Measurements from ENCODE around the gene RAB5A. TPM values are rescaled to one million over a fixed set of nuclear protein-coding genes. Genes with fewer than 3 reads are reported as not detected.
"Not testable (repeated sequence)": the region's sequence is repeated elsewhere in the genome, so short reads cannot be mapped to it uniquely, and the experiment has no call there.

The RAB5A gene
- total RNA-seq, 4 donors from 2014 or later = 34.1 to 76.4 (median 60.0) TPM

DNA sequence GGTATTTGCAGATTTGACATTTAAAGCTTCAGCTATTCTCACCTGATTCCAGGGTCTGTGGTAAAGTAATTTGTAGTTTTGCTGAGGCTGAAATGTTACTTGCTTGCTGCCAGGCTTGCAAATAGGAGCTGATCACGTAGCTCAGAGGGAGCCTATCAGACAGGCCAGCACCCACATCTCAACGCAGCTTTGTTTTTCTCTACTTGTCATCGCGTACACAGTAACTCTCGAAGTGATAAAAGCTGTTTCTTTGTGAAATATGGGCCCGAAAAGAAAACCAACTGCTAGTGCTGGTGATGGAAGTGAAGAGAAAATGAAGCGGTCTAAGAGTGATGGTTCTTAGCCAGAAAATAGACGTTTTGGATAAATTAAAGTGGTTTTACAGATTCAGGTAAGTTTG lies 23.4 kb downstream of the RAB5A start:
- Histone ChIP-seq H3K4me1 (no peaks in the 10 kb centered on the region), H3K27ac (no peak overlapping the region), H3K4me3 (no peak overlapping the region), H3K27me3 (no peaks in the 10 kb centered on the region), H3K36me3 (no peaks in the 10 kb centered on the region), H3K9me3 (no peaks in the 10 kb centered on the region)
- TF ChIP-seq POLR2A (IDR thresholded peaks at IDR 0.05) = no peak
- TF ChIP-seq, protein P1, sequence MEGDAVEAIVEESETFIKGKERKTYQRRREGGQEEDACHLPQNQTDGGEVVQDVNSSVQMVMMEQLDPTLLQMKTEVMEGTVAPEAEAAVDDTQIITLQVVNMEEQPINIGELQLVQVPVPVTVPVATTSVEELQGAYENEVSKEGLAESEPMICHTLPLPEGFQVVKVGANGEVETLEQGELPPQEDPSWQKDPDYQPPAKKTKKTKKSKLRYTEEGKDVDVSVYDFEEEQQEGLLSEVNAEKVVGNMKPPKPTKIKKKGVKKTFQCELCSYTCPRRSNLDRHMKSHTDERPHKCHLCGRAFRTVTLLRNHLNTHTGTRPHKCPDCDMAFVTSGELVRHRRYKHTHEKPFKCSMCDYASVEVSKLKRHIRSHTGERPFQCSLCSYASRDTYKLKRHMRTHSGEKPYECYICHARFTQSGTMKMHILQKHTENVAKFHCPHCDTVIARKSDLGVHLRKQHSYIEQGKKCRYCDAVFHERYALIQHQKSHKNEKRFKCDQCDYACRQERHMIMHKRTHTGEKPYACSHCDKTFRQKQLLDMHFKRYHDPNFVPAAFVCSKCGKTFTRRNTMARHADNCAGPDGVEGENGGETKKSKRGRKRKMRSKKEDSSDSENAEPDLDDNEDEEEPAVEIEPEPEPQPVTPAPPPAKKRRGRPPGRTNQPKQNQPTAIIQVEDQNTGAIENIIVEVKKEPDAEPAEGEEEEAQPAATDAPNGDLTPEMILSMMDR (IDR thresholded peaks at IDR 0.05) = no peak
- intact Hi-C loops (cut with DNase I; ENCODE audit: low total_unique reads) = no loop called here
- no peak for DNase-seq

DNA sequence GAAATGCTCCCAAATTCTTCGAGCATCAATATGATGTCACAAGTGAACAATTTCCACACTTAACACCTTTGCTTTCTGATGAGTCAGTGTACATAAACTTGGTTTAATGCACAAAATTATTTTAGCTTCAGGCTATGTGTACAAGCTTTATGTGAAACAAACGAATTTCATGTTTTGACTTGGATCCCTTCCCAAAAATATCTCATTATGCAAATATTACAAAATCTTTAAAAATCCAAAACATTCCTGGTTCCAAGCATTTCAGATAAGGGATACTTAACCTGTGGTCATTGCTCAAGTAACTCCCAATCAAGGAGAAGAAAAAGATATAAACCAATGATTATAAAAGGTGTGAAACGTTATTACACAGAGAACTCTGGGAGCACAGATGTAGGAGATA lies 25.2 kb downstream of the RAB5A start:
- TF ChIP-seq, protein P1 (IDR thresholded peaks at IDR 0.05) = no peak
- TF ChIP-seq POLR2A (IDR thresholded peaks at IDR 0.05) = no peak
- no peaks in the 10 kb centered on the region for H3K9me3 ChIP-seq
- H3K36me3 ChIP-seq = no peaks in the 10 kb centered on the region
- no peaks in the 10 kb centered on the region for H3K27me3 ChIP-seq
- no peaks in the 10 kb centered on the region for H3K4me1 ChIP-seq
- no peak overlapping the region for H3K27ac ChIP-seq
- no peak for DNase-seq
- no peak overlapping the region for H3K4me3 ChIP-seq
- intact Hi-C loops (cut with DNase I; ENCODE audit: low total_unique reads) = no loop called here

DNA sequence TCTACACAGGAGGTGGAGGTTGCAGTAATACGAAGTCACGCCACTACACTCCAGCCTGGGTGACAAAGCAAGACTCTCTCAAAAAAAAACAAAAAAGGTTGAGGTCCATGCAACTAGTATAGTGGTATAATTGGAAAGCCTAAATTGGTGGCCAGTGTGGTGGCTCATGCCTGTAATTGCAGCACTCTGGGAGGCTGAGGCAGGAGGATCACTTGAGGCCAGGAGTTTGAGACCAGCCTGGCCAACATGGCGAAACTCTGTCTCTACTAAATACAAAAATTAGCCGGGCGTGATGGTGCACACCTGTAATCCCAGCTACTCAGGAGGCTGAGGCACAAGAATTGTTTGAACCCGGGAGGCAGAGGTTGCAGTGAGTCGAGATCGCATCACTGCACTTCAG lies 42.0 kb downstream of the RAB5A start:
- H3K36me3 ChIP-seq; H3K4me1 ChIP-seq; H3K27ac ChIP-seq; intact Hi-C loops (cut with DNase I; ENCODE audit: low total_unique reads); DNase-seq; H3K27me3 ChIP-seq; H3K9me3 ChIP-seq; H3K4me3 ChIP-seq: not testable (repeated sequence)

DNA sequence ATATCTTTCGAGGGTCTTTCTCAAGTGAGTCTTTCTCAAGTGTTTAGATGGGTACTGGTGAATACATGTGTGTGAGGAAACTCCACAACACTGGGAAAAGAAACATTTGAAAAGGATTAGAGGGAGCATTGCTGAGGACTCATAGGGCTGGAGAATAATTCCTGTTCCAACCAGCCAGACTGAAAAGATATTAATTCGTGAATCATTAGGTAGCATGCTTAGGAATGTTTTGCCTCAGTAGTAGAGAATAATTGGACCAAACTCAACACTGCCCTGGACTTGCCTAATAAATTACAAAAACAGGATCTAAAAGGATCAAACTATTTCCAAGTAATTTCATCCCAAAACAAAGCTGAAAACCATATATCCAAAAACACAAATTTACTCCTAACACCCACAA lies 47.9 kb downstream of the RAB5A start:
- no peak overlapping the region for H3K27ac ChIP-seq
- H3K36me3 ChIP-seq = no peaks in the 10 kb centered on the region
- DNase-seq = no peak
- TF ChIP-seq, protein P1 (IDR thresholded peaks at IDR 0.05) = no peak
- TF ChIP-seq POLR2A (IDR thresholded peaks at IDR 0.05) = no peak
- no peaks in the 10 kb centered on the region for H3K27me3 ChIP-seq
- H3K9me3 ChIP-seq = no peaks in the 10 kb centered on the region
- no peak overlapping the region for H3K4me3 ChIP-seq
- intact Hi-C loops (cut with DNase I; ENCODE audit: low total_unique reads) = no loop called here
- no peaks in the 10 kb centered on the region for H3K4me1 ChIP-seq

DNA sequence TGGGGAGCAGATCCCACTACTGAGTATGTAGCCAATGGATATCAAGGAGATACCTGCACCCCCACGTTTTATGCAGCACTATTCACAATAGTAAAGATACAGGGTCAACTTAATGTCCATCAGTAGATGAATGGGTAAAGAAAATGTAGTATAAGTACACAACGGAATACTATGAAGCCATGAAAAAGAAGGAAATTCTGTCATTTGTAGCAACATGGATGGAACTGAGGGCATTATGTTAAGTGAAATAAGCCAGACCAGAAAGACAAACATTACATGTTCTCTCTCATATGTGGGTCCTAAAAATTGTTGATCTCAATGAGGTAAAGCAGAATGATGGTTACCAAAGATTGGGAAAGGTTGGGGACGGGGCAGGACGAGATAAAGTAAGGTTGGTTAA lies 50.6 kb downstream of the RAB5A start:
- Histone ChIP-seq H3K27me3 (no peaks in the 10 kb centered on the region), H3K27ac (no peak overlapping the region), H3K4me3 (no peak overlapping the region), H3K4me1 (no peaks in the 10 kb centered on the region), H3K9me3 (no peaks in the 10 kb centered on the region), H3K36me3 (no peaks in the 10 kb centered on the region)
- intact Hi-C loops (cut with DNase I; ENCODE audit: low total_unique reads) = no loop called here
- TF ChIP-seq, protein P1 (IDR thresholded peaks at IDR 0.05) = no peak
- no peak for TF ChIP-seq POLR2A (IDR thresholded peaks at IDR 0.05)
- DNase-seq = no peak

DNA sequence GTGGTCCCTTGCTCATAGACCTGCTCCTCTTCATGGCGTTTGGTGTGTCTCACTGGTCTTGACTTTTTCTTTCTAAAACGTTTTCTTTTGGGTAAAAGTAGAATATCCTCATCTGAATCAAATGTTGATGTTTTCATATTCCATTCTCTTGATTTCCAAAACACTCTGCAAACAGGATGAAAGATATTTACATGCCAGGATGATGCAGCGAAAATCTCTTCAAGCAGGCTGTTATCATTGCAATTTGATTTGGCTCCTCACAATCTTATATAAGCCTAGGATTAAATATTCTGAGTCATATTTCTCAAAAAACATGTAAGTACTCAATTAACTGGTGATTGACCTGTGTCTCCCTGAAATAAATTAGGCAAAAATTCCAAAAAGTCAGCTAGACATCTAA lies 55.0 kb downstream of the RAB5A start:
- no peak for DNase-seq
- Histone ChIP-seq H3K27me3 (no peaks in the 10 kb centered on the region), H3K4me1 (no peaks in the 10 kb centered on the region), H3K9me3 (no peaks in the 10 kb centered on the region), H3K4me3 (no peak overlapping the region), H3K36me3 (no peaks in the 10 kb centered on the region), H3K27ac (no peak overlapping the region)
- TF ChIP-seq POLR2A (IDR thresholded peaks at IDR 0.05) = no peak
- TF ChIP-seq, protein P1 (IDR thresholded peaks at IDR 0.05) = no peak
- intact Hi-C loops (cut with DNase I; ENCODE audit: low total_unique reads) = no loop called here
